PC-9 (cell line): ENCODE data around the gene CAPN5. TPM values are rescaled to one million over a fixed set of nuclear protein-coding genes. Genes with fewer than 3 reads are reported as not detected.
A peak's percentile ranks its signal among the peaks of the same experiment; 100 is the strongest.
"Not testable (repeated sequence)": the region's sequence is repeated elsewhere in the genome, so short reads cannot be mapped to it uniquely, and the experiment has no call there.

Source experiments
- BruUV-seq: library from RNA; stranded (reverse); fragments of 400-500 nt; replicated peaks from 2 replicates; lab custom pipeline; 2021; lab: Mats Ljungman, UMichigan
- CTCF ChIA-PET: fragments of 300-600 bp; sonication (Branson Sonifier 250); formaldehyde crosslinking; loops from one replicate; lab custom pipeline; 2022; ENCODE audit warnings: antibody characterized with exemption; lab: Charles Lee
- POLR2A ChIA-PET: fragments of 300-600 bp; sonication (Branson Sonifier 250); formaldehyde crosslinking; loops from one replicate; lab custom pipeline; 2022; ENCODE audit warnings: antibody characterized with exemption; ENCODE audit not compliant: unreplicated experiment; lab: Charles Lee
- DNase-seq, 2 experiments: peaks; one replicate each; pipeline versions ENCODE4 v3.0.0 to v3.0.0-alpha.2; 2015 to 2022; ENCODE audit warnings: mixed read lengths in 1 of 2
- H2AFZ ChIP-seq: fragments of 200-600 bp; sonication (generic); 2 replicates; pipeline ENCODE4 v1.8.1; 2017; ENCODE audit warnings: antibody characterized with exemption
- H3F3A ChIP-seq: fragments of 200-600 bp; sonication (generic); 2 replicates; pipeline ENCODE4 v1.8.1; 2017; ENCODE audit warnings: antibody characterized with exemption, mild to moderate bottlenecking, low read depth; ENCODE audit not compliant: insufficient read depth
- H3K27ac ChIP-seq: fragments of 200-600 bp; sonication (generic); 2 replicates; pipeline ENCODE4 v1.6.1; 2016; ENCODE audit warnings: mixed run types
- H3K27me3 ChIP-seq: fragments of 200-600 bp; sonication (generic); 2 replicates; pipeline ENCODE4 v1.6.1; 2016; ENCODE audit warnings: low read depth, mixed run types; ENCODE audit not compliant: insufficient read depth
- H3K36me3 ChIP-seq: fragments of 200-600 bp; sonication (generic); 2 replicates; pipeline ENCODE4 v1.6.1; 2016; ENCODE audit warnings: low read depth, mixed run types
- H3K4me1 ChIP-seq: fragments of 200-600 bp; sonication (generic); replicated peaks from 2 replicates; pipeline ENCODE4 v1.6.1; 2016; ENCODE audit warnings: mixed run types; ENCODE audit not compliant: insufficient read depth
- H3K4me2 ChIP-seq: fragments of 200-600 bp; sonication (generic); 2 replicates; pipeline ENCODE4 v1.6.1; 2017; ENCODE audit warnings: mixed run types
- H3K4me3 ChIP-seq: fragments of 200-600 bp; sonication (generic); 2 replicates; pipeline ENCODE4 v1.6.1; 2016; ENCODE audit warnings: mixed run types
- H3K79me2 ChIP-seq: fragments of 200-600 bp; sonication (generic); 2 replicates; pipeline ENCODE4 v1.6.1; 2017; ENCODE audit warnings: low read depth, mixed run types
- H3K9me2 ChIP-seq: fragments of 200-600 bp; sonication (generic); 2 replicates; pipeline ENCODE4 v1.8.1; 2017; ENCODE audit warnings: mild to moderate bottlenecking; ENCODE audit not compliant: insufficient read depth
- H3K9me3 ChIP-seq: fragments of 200-600 bp; sonication (generic); 2 replicates; pipeline ENCODE4 v1.8.1; 2016; ENCODE audit warnings: low read depth; ENCODE audit not compliant: insufficient read depth
- H4K20me1 ChIP-seq: fragments of 200-600 bp; sonication (generic); 2 replicates; pipeline ENCODE4 v1.8.1; 2017; ENCODE audit not compliant: insufficient read depth
- CTCF ChIP-seq: fragments of 200-600 bp; sonication (generic); conservative IDR thresholded peaks from 2 replicates; pipeline ENCODE4 v1.6.1; 2017; ENCODE audit warnings: mixed run types, antibody characterized with exemption, mild to moderate bottlenecking, moderate library complexity
- EZH2 ChIP-seq: fragments of 200-600 bp; sonication (generic); IDR thresholded peaks from 2 replicates; pipeline ENCODE4 v1.8.0; 2017; ENCODE audit warnings: antibody characterized with exemption, low read depth
- intact Hi-C: fragments of 100-400 bp; cut with micrococcal nuclease; formaldehyde crosslinking; loops from one replicate; pipeline ENCODE4 v1.10.0; 2022; ENCODE audit not compliant: unreplicated experiment
- total RNA-seq: library from RNA; stranded (reverse); gene quantifications from 2 replicates; pipeline ENCODE4 v1.2.3, GENCODE V29; 2021

The CAPN5 gene
- total RNA-seq, 1 experiment from 2014 or later = 9.9 TPM

GRCh38 chr11:77047007-77047927, 19.5 kb upstream of the CAPN5 start:
- Histone ChIP-seq H2AFZ (peak overlapping the region; percentile 78), H3K27me3 (no peaks in the 10 kb centered on the region), H4K20me1 (no peaks in the 10 kb centered on the region), H3K4me1 (peaks cover 10% of the 10 kb centered on the region), H3K27ac (peak overlapping the region; percentile 35; the same call in 1 of the 2 replicates), H3K4me3 (peak overlapping the region; percentile 68), H3F3A (peaks cover 11% of the 10 kb centered on the region; the same call in 1 of the 2 replicates), H3K4me2 (peak overlapping the region; percentile 96), H3K9me3 (no peaks in the 10 kb centered on the region), H3K79me2 (no peaks in the 10 kb centered on the region), H3K36me3 (no peaks in the 10 kb centered on the region), H3K9me2 (no peaks in the 10 kb centered on the region)
- BruUV-seq = no TSS peak
- POLR2A ChIA-PET = interaction anchor here (0.6 to 0.7 kb wide), 6 partner anchors 9 to 1233 kb away, joined by 4 to 15 read pairs (median 8); no protein-coding TSS in a partner anchor
- TF ChIP-seq CTCF (peak; percentile 87), EZH2 (no peak)
- intact Hi-C loops = loop anchor here (1.0 to 5.0 kb wide), 7 partner anchors 26 to 572 kb away; no protein-coding TSS in a partner anchor
- peak; percentile 81 to 94 for DNase-seq
- CTCF ChIA-PET = interaction anchor here (0.6 to 2.8 kb wide), 38 partner anchors 9 to 1400 kb away, joined by 3 to 133 read pairs (median 6); partner anchors contain the start of gene MYO7A

- H3K9me3 ChIP-seq, H3K4me1 ChIP-seq, H2AFZ ChIP-seq, H3K36me3 ChIP-seq, DNase-seq, H3K27ac ChIP-seq, BruUV-seq, H3K4me3 ChIP-seq, H3K27me3 ChIP-seq, H4K20me1 ChIP-seq, H3K4me2 ChIP-seq, H3K9me2 ChIP-seq, H3K79me2 ChIP-seq: not testable (repeated sequence)
- ChIA-PET POLR2A (interaction anchor here (0.6 to 0.7 kb wide), 5 partner anchors 43 to 1234 kb away, joined by 4 to 15 read pairs (median 9); no protein-coding TSS in a partner anchor), CTCF (interaction anchor here (0.6 to 2.8 kb wide), 30 partner anchors 10 to 781 kb away, joined by 3 to 133 read pairs (median 6); partner anchors contain the start of gene MYO7A)
- peaks cover 11% of the 10 kb centered on the region; the same call in 1 of the 2 replicates for H3F3A ChIP-seq
- intact Hi-C loops = loop anchor here (1.0 to 5.0 kb wide), 7 partner anchors 25 to 571 kb away; no protein-coding TSS in a partner anchor
Observed at GRCh38 chr11:77047928-77048446, 18.8 kb upstream of the CAPN5 start.

GRCh38 chr11:77049026-77049425, 17.7 kb upstream of the CAPN5 start:
- POLR2A ChIA-PET = no interaction called here

More at GRCh38 chr11:77049026-77049425, 17.7 kb upstream of the CAPN5 start:
- Histone ChIP-seq H3K4me2 (no peak overlapping the region), H3F3A (peaks cover 11% of the 10 kb centered on the region; the same call in 1 of the 2 replicates), H3K9me2 (no peaks in the 10 kb centered on the region), H4K20me1 (no peaks in the 10 kb centered on the region), H3K36me3 (no peaks in the 10 kb centered on the region), H3K4me3 (no peak overlapping the region), H2AFZ (no peak overlapping the region), H3K27me3 (0 out of 2 replicates have a peak, but pooled peaks cover 5% of the 10 kb centered on the region), H3K27ac (no peak overlapping the region), H3K4me1 (peaks cover 10% of the 10 kb centered on the region), H3K9me3 (no peaks in the 10 kb centered on the region), H3K79me2 (no peaks in the 10 kb centered on the region)
- no TSS peak for BruUV-seq
- intact Hi-C loops = loop anchor here (5.0 kb wide), 1 partner anchor 498 kb away; no protein-coding TSS in a partner anchor
- CTCF ChIA-PET = interaction anchor here (2.8 kb wide), 1 partner anchor 42 kb away, joined by 133 read pairs; no protein-coding TSS in a partner anchor
- TF ChIP-seq EZH2 (no peak), CTCF (no peak)
- no peak for DNase-seq
